Measurements from ENCODE around the gene QRICH1. TPM values are rescaled to one million over a fixed set of nuclear protein-coding genes. Genes with fewer than 3 reads are reported as not detected.
A peak's percentile ranks its signal among the peaks of the same experiment; 100 is the strongest.

The QRICH1 gene
- total and polyA plus RNA-seq, 2 of the 4 experiments (the other 2 are of a cell fraction) = 62.7 to 77.3 TPM

- Histone ChIP-seq H3K4ac (ENCODE audit: low read depth, low read length) (peak overlapping the region; percentile 88), H2AK5ac (ENCODE audit: low read depth, low read length) (peak overlapping the region; percentile 87), H4K8ac (ENCODE audit: low read depth in 2 of 2, low read length in 2 of 2) (peak overlapping the region; percentile 83 to 98; a peak in 3 of 4 replicates), H3K79me1 (ENCODE audit: low read depth in 1 of 2, low read length in 2 of 2) (peaks cover 0 to 42% of the 10 kb centered on the region in 2 experiments; a peak in 2 of 4 replicates), H4K5ac (ENCODE audit: low read depth, low read length) (peak overlapping the region; percentile 53), H4K20me1 (ENCODE audit: insufficient read depth, low read length) (peaks cover 18% of the 10 kb centered on the region), H3K9ac (ENCODE audit: low read depth, low read length) (no peak overlapping the region), H2BK120ac (ENCODE audit: low read depth, low read length) (no peak overlapping the region), H3K9me3 (ENCODE audit: control insufficient read depth, insufficient read depth, low read length) (no peaks in the 10 kb centered on the region), H3K14ac (replicated peaks; ENCODE audit: low read depth, low read length) (0 out of 2 replicates have a peak overlapping the region, but pooled peaks have one; percentile 88), H3K27me3 (ENCODE audit: control insufficient read depth, insufficient read depth, low read length) (no peaks in the 10 kb centered on the region), H4K91ac (ENCODE audit: insufficient read depth, low read depth, low read length) (peak overlapping the region; percentile 58; the same call in 1 of the 2 replicates), H3K4me1 (ENCODE audit: control insufficient read depth, insufficient read depth, low read length) (peaks cover 11% of the 10 kb centered on the region), H3K36me3 (ENCODE audit: control insufficient read depth, insufficient read depth, low read length) (peaks cover 3% of the 10 kb centered on the region; the same call in 1 of the 2 replicates), H2BK15ac (ENCODE audit: low read depth, low read length) (no peak overlapping the region; the same call in 2 of the 3 replicates), H2BK20ac (ENCODE audit: low read depth, low read length) (no peak overlapping the region), H3K4me2 (ENCODE audit: low read depth, low read length) (peak overlapping the region; percentile 71; the same call in 1 of the 2 replicates), H2BK5ac (ENCODE audit: low read depth, low read length, poor library complexity, severe bottlenecking) (no peak overlapping the region), H3K56ac (ENCODE audit: extremely low read depth, insufficient read depth, low read length) (no peak overlapping the region), H3K4me3 (ENCODE audit: insufficient read depth, low read depth, low read length) (no peak overlapping the region), H3K23ac (ENCODE audit: low read depth, low read length) (peak overlapping the region; percentile 91), H3K9me1 (ENCODE audit: insufficient read depth, low read length) (peaks cover 21% of the 10 kb centered on the region), H2AK9ac (replicated peaks; ENCODE audit: low read depth, low read length, poor library complexity) (peak overlapping the region; percentile 99), H3K27ac (ENCODE audit: insufficient read depth, low read length) (peak overlapping the region; percentile 79; the same call in 1 of the 2 replicates), H2AFZ (replicated peaks; ENCODE audit: low read length, poor library complexity) (peak overlapping the region; percentile 95), H3K18ac (ENCODE audit: low read depth, low read length) (no peak overlapping the region)
- no peak for DNase-seq
- no peak for TF ChIP-seq ELK1 (IDR thresholded peaks at IDR 0.05; ENCODE audit: borderline replicate concordance, low read depth, low read length)
- TF ChIP-seq MAFK (IDR thresholded peaks at IDR 0.05; ENCODE audit: low read depth, low read length) = no peak
- no peak for TF ChIP-seq USF2 (IDR thresholded peaks at IDR 0.05; ENCODE audit: low read depth, low read length)
- no peak for TF ChIP-seq RCOR1 (IDR thresholded peaks at IDR 0.05; ENCODE audit: insufficient replicate concordance, low read length)
- no peak for TF ChIP-seq CTCF (conservative IDR thresholded peaks at IDR 0.05; ENCODE audit: low read depth, low read length)
- no peak for TF ChIP-seq RFX5 (IDR thresholded peaks at IDR 0.05; ENCODE audit: low read depth, low read length)
- TF ChIP-seq BHLHE40 (IDR thresholded peaks at IDR 0.05; ENCODE audit: low read depth, low read length) = no peak
- no peak for TF ChIP-seq RAD21 (IDR thresholded peaks at IDR 0.05; ENCODE audit: low read length)
- no peak for TF ChIP-seq MAZ (IDR thresholded peaks at IDR 0.05; ENCODE audit: borderline replicate concordance, low read depth, low read length)
- no peak for TF ChIP-seq SMC3 (IDR thresholded peaks at IDR 0.05; ENCODE audit: low read depth, low read length)
- TF ChIP-seq NFE2L2 (IDR thresholded peaks at IDR 0.05; ENCODE audit: low read depth, low read length) = no peak
- TF ChIP-seq MXI1 (IDR thresholded peaks at IDR 0.05; ENCODE audit: borderline replicate concordance, low read depth, low read length) = no peak
- TF ChIP-seq CHD1 (IDR thresholded peaks at IDR 0.05; ENCODE audit: low read depth, low read length) = no peak
- no peak for TF ChIP-seq FOS (IDR thresholded peaks at IDR 0.05; ENCODE audit: low read depth, low read length)
- no peak for TF ChIP-seq CEBPB (IDR thresholded peaks at IDR 0.05; ENCODE audit: low read depth, low read length)
- TF ChIP-seq POLR2A (IDR thresholded peaks at IDR 0.05; ENCODE audit: low read depth, low read length) = no peak
- in situ Hi-C loops (cut with MboI; ENCODE audit: low sequenced_read_pairs) (no loop called here), dilution Hi-C loops (cut with HindIII; ENCODE audit: low sequenced_read_pairs, unreplicated experiment) (no loop called here), intact Hi-C loops (cut with micrococcal nuclease) (loop anchor here (2.0 kb wide), 1 partner anchor 17 kb away; no protein-coding TSS in a partner anchor)
- no peak for ATAC-seq (ENCODE audit: low read depth)
- ChIA-PET CTCF (no interaction called here), POLR2A (ENCODE audit: unreplicated experiment) (interaction anchor here (0.6 kb wide), 1 partner anchor 23 kb away, joined by 3 read pairs; the partner anchor contains the start of gene IMPDH2)
- 93% methylated on average over 2 of the region's 5 CpGs; no CpG with 5 or more reads in 1 of the 2 experiments for WGBS, 2 experiments (ENCODE audit: extremely low coverage in 2 of 2, insufficient read length in 1 of 2)
- BruUV-seq (replicated peaks) = no TSS peak
These were observed 87.9 kb downstream of the QRICH1 start for GRCh38 chr3:49005998-49006397.
